GM18499 (cell line): Measurements from ENCODE around the gene CORO2A.
"Not testable (repeated sequence)": the region's sequence is repeated elsewhere in the genome, so short reads cannot be mapped to it uniquely, and the experiment has no call there.

Experiments
- ATAC-seq: cut with Tn5 transposase; IDR thresholded peaks from one replicate; pipeline ENCODE4 v1.9.1; 2021; ENCODE audit warnings: moderate number of reproducible peaks; ENCODE audit not compliant: insufficient read depth, unreplicated experiment

The CORO2A gene

DNA sequence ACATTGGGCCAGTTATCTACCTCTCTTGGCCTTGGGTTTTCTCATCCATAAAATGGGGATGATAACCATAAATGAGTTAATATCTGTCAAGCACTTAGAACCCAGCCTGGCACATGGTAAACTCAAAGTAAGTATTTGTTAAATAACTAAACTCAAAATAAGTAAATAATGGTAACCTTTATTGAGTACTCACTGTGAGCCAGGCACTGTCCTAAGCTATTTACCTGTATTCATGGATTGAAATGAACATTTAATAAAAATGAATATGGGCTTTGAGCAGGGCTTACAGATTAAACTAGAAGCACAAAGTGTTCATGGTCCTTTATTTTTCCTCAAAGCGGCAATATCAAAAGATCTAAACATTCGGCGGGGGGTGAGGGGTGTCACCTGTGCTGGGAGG lies 16.7 kb downstream of the CORO2A start:
- ATAC-seq, result no peak

DNA sequence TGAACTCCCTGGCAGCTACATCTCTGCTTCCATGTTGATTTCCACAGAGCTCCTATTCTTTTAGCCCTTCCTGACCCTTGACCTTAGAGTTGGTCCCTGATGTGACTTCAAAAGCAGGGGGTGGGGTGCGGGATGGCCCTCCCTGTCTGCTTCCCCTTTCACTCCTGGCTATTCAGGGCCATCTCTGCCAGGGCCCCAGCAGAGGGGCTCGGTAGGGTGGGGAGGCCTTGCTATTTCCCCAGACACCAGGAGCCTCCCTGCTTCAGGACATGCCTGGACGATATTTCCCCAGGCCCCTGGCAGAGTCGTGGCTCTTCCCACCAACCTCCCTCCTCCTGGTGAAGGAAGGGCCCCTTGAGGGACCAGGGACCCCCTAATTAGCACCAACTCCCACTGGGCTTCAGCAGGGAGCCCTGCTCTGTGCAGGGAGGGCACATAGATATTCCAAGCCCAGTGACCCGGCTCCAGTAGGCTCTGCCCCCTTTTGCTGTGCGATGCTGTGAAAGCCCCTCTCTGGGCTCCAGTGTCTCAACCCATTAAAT lies 17.3 kb downstream of the CORO2A start:
- no peak for ATAC-seq

DNA sequence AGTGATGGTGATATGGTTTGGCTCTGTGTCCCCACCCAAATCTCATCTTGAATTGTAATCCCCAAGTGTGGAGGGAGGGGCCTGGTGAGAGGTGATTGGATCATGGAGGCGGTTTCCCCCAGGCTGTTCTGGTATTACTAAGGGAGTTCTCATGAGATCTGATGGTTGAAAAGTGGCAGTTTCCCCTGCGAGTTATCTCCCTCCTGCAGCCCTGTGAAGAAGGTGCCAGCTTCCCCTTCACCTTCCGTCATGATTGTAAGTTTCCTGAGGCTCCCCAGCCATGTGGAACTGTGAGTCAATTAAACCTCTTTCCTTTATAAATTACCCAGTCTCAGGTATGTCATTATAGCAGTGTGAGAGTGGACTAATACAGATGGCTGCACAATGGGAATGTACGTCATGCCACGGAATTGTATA lies 17.9 kb downstream of the CORO2A start:
- ATAC-seq, result not testable (repeated sequence)

DNA sequence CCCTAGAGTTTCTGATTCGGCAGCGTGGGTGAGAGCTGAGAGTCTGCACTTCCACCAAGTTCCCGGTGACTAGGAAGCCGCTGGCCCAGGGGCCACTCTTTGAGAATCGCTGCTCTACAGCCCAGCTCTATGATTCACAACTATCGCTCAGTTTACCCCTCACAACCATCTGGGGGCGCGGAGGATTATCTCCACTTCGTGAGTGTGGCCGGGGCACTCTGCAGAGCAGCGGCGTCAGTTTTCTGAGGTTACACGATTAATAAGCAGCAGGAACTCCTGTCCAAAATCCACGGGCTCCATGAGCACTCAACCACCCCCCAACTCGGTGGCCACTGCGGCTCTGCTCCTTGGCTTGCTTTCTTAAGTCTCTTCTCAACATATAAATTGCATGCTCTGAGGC lies 19.3 kb downstream of the CORO2A start:
- no peak for ATAC-seq

DNA sequence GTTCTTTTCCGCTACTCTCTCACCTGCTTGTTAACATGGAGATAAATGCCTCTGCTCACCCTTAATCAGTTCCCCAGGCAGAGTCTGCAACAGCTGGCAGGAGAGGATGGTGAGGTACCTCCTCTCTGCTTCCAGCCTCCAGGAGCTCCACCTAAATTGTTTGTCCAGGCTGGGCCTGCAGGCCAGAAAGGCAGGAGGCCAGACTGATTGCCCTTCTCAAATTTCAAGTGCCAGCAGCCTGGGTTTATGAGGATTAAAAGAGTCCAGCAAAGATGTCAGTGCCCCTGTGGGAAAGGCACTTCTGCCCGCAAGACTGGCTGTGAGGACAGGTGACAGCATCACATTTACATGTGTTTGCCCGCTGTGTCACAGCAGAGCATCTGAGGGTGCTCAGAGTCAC lies 19.8 kb downstream of the CORO2A start:
- no peak for ATAC-seq

DNA sequence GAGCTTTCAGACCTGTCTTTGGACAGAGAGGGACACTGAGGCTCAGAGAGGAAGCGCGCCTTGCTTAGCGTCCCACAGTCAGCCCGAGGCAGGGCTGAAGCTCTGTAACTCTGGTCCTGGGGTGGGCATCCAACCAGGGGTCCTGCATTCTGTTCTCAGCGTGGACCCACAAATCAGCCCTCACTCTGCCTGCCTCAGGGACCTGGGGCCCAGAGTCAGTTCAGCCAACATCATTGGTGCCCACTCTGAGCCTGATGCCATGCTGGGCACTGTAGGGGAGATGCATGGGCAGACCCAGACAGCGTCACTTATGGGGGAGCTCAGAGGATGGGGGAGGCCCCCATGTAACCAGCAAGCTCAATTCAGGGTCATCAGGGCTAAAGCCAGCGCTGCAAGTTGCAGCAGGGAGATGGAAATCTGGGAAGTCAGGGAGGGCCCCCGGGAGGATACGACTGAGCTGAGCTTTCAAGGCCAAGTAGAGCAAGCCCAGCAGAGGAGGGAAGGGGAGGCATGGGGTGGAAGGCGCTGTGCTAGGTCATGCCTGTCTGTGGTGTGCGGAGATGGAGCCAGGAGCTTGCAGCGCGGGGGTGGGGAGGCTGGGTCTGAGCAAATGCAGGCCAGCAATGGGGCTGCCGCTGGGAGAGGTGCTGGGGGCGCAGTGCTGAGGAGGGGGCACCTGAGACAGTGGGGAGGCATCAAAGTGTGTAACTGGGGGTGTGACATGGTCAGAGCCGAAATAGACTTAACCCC lies 21.1 kb downstream of the CORO2A start:
- ATAC-seq, result no peak

DNA sequence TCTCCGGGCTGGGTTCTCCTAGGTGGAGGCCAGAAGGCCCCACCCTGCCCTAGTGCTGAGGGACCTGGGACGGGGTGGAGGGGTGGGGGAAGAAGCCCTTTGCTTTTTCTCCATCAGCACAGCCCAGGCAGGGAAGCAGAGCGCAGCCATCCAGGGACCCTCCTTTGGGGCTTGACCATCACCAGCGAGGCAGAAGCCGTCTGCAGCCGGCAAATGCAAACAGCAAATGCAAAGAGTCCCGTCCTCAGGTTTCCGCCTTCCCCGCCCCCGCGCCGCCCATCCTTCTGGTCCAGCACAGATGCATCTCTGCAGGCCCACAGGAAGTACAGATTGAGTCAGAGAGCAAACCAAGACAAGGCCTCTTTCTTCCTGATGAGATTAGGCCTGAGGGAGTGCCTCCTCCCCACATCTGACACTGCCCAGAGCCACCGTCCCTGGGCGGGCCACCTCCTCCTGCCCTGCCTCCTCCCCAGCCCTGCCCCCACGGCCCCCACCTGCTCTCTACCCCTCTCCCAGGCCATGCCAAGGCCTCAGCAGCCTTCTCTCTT lies 23.4 kb downstream of the CORO2A start:
- peak; percentile 94 for ATAC-seq

DNA sequence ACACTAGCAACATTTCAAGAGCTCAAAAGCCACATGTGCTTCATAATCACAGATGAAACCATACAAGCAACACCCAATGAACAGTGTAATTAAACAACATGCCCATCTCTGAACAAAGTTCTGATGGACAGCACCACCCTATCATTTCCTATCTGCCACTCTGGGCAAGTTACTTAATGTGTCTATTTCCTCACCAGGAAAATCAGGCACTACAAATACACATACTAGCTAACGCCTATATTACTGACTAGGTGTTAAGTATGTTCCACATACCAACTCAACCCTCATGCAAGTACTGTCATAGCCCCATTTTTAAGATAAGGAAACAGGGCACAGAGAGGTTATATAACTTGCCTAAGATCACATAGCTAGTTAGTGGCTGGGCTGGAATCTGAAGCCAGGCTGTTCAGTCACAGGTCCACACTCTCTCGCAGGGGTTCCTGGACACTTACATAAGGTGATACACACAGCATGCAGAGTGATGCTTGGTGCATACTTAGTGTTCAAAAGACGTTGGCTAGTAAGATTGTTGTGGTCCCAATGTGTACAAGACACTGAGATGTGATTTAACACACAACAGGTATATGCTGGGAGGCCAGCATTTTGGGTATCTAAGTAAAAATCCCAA lies 24.2 kb downstream of the CORO2A start:
- ATAC-seq, result no peak

DNA sequence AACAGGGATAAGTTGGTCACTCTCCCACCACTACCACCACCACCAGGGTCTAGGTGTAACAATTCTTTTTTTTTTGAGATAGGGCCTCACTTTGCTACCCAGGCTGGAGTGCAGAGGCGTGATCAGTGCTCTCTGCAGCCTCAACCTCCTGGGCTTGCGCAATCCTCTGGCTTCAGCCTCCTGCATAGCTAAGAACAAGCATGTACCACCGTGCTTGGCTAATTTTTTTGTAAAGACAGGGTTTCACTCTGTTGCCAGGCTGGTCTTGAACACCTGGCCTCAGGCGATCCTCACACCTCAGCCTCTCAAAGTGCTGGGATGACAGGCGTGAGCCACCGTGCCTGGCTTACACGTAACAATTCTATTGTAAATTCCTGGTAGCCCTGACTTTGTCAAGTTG lies 27.5 kb downstream of the CORO2A start:
- no peak for ATAC-seq

DNA sequence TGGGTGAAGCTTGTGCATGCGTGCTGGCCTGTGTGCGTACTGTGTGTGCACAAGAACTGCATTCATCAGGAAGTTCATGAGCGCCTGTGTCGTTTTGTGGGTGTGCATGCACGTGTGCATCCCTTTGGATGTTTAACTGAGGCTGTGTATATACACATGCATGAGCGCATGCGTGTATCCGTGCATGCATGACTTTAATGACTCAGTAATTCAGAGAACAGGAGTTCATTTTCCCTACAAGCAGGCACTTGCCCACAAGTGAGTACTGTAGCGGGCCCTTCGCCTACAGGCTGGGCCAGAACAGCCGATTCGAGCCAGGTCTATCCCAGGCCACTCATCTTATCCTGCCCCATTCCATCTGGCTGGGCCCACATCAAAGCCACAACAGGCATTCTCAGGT lies 29.8 kb downstream of the CORO2A start:
- no peak for ATAC-seq

DNA sequence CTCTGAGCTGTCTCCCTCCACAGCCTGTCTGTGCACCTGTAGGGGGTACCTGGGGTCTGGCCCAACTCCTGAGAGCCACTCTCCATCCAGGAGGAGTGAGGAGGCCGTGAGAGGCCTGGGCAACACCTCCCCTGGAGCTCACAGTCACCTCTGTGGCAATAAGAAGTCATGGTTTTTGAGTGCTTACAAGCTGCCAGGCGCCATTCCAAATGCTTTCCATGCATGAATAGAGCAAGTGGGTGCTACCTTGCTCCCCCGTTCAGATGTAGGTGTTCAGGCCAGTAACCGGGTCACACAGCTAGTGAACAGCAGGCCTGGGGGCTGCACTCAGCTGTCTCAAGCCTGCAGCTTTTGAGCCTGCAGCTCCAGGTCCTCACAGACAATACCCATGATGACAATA lies 30.6 kb downstream of the CORO2A start:
- ATAC-seq, result no peak

DNA sequence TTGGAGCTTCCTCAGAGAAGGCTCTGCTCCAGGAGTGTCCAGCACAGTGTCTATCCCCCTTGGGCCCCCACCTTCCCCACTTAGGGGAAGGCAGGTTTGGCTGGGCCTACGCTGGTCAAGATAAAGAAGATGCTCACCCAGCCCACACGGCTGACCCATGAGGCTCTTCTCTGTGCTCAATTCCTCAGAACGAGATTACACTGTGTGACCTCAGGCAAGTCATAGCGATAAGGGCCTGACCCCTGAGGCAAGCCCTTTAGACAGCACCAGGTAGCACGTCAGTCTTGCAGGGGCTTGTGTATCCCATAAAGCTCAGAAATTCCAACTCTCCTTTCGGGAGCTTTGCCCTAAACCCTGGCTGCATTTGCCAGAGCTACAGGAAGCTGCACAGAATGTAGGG lies 32.6 kb downstream of the CORO2A start:
- ATAC-seq, result no peak

DNA sequence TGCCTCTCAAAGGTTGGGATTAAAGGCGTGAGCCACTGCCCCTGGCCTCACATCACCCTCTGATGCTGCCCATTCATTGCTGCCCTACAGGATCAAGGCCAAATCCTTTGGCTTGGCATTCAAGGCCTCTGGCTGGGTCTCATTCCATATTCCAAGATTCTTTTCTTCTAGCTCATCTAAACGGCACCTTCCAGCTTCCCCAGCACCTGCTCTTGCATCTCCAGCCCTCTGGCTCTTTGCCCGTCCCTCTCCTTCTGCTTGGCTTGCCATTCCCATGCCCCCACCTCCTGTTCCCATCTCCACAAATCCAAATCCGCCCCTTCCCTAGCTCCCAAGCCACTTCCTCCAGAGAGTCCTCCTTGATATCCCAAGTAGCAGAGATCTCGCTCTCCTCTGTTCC lies 33.1 kb downstream of the CORO2A start:
- ATAC-seq, result no peak

DNA sequence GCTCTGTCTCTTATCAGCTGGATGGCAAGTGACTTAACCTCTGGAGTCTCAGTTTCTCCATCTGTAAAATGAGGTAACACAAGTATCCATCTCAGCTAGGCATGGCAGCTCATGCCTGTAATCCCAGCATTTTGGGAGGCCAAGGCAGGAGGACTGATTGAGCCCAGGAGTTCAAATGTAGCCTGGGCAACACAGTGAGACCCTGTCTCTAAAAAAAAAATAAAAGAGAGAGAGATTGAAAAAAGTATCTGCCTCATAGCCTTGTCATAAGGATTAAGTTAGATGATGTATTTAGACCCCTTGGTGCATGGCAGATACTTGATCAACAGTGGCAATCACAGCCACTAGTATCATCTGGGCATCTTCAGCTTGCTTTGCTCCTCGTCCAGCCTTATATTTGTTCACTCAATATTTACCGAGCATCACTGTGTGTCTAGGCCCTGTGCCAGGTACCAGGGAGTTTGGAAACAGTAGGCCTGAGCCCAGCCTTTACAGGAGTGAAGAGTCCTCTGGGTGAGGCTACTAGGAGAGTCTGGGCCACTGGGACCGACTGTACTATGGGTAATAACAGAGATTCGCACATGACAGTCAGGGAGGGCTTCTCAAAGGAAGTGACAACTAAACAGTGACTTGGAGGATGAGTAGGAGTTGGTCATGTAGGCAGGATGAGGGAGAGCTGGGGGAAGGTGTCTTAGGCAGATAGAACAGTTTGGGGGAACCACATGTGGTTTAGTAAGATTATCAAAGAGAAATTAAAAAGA lies 34.2 kb downstream of the CORO2A start:
- ATAC-seq, result no peak

DNA sequence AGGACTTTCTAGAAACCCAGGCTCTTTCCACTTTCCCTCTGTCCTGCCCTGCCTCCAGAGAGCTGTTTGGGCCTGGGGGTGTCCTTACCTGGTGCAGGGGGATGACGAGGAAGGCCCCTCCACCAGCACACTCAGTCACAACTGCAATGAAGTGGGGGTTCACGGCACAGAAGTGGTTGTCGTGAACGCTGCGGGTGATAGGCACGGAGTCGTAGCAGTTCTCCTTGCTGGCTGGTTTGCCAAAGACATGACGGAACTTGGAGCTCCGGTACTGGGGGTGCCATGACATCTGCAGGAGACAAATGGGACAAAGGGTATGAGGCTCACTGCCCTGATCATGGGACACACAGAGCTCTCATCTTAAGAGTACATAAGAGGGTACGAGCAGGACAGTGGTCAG lies 35.1 kb downstream of the CORO2A start:
- no peak for ATAC-seq

DNA sequence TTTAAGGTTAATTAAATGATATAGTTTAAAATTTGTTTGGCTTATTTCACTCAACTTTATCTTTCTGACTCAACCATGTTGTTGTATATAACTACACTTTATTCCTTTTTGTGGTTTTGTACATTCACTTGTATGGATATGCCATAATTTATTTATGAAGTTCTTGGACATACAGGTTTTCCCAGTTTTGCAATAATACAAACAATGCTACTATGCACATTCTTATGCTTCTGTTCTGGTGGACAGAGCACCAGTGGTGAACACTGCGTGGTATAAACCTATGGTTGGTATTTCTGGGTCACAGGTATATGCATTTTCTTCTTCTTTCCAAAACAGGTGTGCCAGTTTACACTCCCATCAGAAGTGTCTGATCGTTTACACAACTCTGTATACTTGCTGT lies 37.8 kb downstream of the CORO2A start:
- no peak for ATAC-seq

DNA sequence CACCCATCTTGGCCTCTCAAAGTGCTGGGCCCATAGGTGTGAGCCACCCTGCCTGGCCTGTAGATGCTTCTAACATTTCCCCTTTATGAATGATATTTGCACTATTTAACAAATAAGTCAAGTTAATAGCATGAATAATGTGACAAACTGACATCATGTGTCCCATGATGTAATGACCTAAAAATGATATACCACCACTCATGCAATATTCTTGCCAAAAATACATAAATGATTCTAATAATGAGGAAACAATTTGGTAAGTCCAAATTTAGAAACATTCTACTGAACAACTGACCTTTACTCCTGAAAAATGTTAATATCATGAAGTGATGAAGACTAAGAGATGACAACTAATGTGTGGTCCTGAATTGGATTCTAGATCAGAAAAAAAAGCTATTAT lies 39.9 kb downstream of the CORO2A start:
- no peak for ATAC-seq

DNA sequence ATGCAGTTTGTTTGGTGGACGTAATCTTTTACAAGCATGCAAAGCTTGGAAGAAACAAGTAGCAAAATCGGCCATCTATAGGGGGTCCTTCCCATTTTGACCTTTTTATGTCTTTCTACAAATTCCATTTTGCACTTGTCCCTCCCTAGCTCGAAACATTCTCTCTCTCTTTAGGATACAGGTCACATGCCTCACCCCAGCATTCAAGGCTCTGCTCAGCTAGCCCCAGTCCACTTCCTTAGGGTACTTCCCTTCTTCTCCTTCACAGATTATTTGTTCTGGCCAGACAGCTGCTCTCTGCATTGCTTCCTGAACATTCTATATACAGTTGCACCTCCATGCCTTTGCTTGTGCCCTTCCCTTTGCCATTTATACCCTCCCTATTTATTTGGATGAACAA lies 41.7 kb downstream of the CORO2A start:
- no peak for ATAC-seq

DNA sequence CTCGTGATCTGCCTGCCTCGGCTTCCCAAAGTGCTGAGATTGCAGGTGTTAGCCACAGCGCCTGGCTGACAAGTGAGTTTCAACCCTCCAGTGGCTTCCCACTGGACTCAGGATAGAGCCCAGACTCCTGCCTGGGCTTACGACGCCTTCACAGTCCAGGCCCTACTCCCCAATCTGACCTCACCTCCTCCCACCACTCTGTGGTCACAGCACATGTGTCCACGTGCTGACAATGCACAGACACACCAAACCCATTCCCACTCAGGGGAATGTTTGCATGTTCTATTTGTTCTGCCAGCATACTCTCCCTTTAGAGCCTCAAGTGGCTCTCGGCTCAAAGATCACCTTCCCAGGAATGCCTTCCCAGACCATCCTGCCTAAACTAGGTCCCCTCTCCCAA lies 42.3 kb downstream of the CORO2A start:
- ATAC-seq, result no peak

DNA sequence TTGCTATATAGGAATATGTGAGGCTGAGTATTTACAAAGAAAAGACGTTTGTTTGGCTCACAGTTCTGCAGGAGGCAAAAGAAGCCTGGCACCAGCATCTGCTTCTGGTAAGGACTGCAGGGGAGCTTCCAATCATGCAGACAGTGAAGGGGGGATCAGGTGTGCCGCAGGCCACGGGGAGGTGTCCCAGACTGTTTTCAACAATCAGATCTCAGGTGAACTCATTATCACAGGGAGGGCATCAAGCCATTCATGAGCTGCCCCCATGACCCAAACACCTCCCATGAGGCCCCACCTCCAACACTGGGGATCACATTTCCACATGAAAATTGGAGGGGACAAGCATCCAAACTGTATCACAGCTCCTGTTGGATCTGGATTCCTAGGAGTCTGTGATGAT lies 43.0 kb downstream of the CORO2A start:
- ATAC-seq, result no peak

DNA sequence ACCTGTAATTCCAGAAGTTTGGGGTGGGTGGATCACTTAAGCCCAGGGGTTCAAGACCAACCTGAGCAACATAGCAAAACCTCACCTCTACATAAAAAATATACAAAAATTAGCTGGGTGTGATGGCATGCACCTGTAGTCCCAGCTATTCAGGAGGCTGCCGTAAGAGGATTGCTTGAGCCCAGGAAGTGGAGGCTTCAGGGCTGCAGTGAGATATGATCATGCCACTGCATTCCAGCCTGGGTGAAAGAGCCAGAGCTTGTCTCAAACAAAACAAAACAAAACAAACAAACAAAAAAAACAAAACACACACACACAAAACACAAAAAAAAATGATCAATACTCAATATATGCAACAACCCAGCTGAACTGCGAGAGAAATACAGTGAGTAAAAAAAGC lies 44.0 kb downstream of the CORO2A start:
- ATAC-seq, result no peak
